Body of pancreas (tissue), 4 donors: Measurements from ENCODE around the gene POLD1. TPM values are rescaled to one million over a fixed set of nuclear protein-coding genes. Genes with fewer than 3 reads are reported as not detected.
"Not testable (repeated sequence)": the region's sequence is repeated elsewhere in the genome, so short reads cannot be mapped to it uniquely, and the experiment has no call there.

ENCODE experiments used
- ATAC-seq: fragments of 150-250 bp; one replicate; pipeline ENCODE4 v1.9.1; 2016
- DNase-seq, 4 donors: peaks; one replicate each; pipeline ENCODE4 v3.0.0-alpha.2; 2019
- H3K27ac ChIP-seq, 4 donors: fragments of 200-600 bp; sonication (generic); 1 replicate in 3 of 4; 2 replicates in 1 of 4; pipeline versions ENCODE4 v1.5.1 to v1.6.1; 2016 to 2019; ENCODE audit warnings: mild to moderate bottlenecking in 1 of 4, mixed read lengths in 1 of 4, moderate library complexity in 1 of 4
- H3K27me3 ChIP-seq, 2 donors: fragments of 200-600 bp; sonication (generic); one replicate each; pipeline ENCODE4 v1.6.0; 2016; ENCODE audit warnings: mild to moderate bottlenecking in 1 of 2
- H3K36me3 ChIP-seq, 2 donors: fragments of 200-600 bp; sonication (generic); replicated peaks in 1 of 2; 2 replicates each; pipeline ENCODE4 v1.5.1; 2016; ENCODE audit warnings: low read depth in 2 of 2; ENCODE audit not compliant: insufficient read depth in 1 of 2
- H3K4me1 ChIP-seq: fragments of 200-600 bp; sonication (generic); one replicate; pipeline ENCODE4 v1.6.0; 2016
- H3K4me3 ChIP-seq, 2 donors: fragments of 200-600 bp; sonication (generic); 1 replicate in 1 of 2; 2 replicates in 1 of 2; pipeline ENCODE4 v1.5.1; 2016 to 2019
- H3K9me3 ChIP-seq, 3 donors: fragments of 200-600 bp; sonication (generic); 1 replicate in 2 of 3; 2 replicates in 1 of 3; pipeline ENCODE4 v1.5.1; 2016
- POLR2A ChIP-seq, 3 donors: fragments of 450-650 bp; IDR thresholded peaks; one replicate each; pipeline ENCODE4 v1.6.1; 2016; ENCODE audit warnings: antibody characterized with exemption in 3 of 3, mild to moderate bottlenecking in 2 of 3
- WGBS, 2 donors: methylation state at CpG; one replicate each; pipeline ENCODE4 v1.1.5; 2017; 5-methylcytosine and 5-hydroxymethylcytosine counted together
- intact Hi-C: fragments of 100-400 bp; cut with DNase I; formaldehyde crosslinking; loops from one replicate; pipeline ENCODE4 v1.15.1; 2023
- total RNA-seq, 2 donors: library from RNA; depleted of rRNA; stranded (reverse); fragments of >200 nt; gene quantifications; one replicate each; pipeline ENCODE4 v1.1.0, GENCODE V29; 2016
- TF ChIP-seq, protein P1 (sequence below), 7 experiments: fragments of 450-650 bp in 4 of 7; fragments of 200-600 bp in 3 of 7; sonication (generic) in 3 of 7; IDR thresholded peaks; one replicate each; pipeline ENCODE4 v1.5.1; 2016 to 2019; ENCODE audit warnings: antibody characterized with exemption in 7 of 7

The POLD1 gene
- total RNA-seq, 2 donors from 2014 or later: 13.2 to 13.8 TPM

DNA sequence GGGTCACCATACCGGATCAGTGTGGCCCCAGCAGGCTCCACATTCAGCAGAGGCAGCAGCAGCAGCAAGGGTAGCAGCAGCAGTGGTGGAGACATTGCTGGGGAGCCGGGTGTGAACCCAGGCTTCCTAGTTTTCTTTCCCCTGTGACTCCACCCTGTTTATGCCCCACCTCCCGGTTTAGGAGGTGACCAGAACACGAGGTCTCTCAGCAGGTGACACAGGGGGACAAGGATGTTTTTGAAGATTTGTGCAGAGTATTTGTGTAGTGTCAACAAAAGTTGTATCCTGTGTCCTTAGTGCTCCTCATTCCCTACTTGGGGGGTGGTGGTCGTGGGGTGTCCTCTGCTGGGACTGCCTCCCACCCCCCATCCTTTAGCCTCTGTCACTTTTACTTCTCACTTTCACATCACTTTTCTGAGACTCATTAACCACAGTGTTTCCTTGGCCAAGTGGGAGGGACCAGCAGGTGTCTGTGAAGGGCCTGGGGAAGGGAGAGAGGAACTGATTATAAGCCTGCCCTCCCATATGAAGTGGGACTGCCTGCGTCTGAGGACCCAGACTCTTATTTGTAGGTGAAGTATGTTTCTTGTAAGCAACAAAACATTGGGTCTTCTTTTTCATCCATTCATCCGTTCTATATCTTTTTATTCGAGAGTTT is 39.4 kb upstream of the POLD1 start:
- no peak for DNase-seq
- H3K36me3 ChIP-seq: no peaks in the 10 kb centered on the region
- no peak for TF ChIP-seq POLR2A (IDR thresholded peaks at IDR 0.05)
- TF ChIP-seq, protein P1, sequence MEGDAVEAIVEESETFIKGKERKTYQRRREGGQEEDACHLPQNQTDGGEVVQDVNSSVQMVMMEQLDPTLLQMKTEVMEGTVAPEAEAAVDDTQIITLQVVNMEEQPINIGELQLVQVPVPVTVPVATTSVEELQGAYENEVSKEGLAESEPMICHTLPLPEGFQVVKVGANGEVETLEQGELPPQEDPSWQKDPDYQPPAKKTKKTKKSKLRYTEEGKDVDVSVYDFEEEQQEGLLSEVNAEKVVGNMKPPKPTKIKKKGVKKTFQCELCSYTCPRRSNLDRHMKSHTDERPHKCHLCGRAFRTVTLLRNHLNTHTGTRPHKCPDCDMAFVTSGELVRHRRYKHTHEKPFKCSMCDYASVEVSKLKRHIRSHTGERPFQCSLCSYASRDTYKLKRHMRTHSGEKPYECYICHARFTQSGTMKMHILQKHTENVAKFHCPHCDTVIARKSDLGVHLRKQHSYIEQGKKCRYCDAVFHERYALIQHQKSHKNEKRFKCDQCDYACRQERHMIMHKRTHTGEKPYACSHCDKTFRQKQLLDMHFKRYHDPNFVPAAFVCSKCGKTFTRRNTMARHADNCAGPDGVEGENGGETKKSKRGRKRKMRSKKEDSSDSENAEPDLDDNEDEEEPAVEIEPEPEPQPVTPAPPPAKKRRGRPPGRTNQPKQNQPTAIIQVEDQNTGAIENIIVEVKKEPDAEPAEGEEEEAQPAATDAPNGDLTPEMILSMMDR (IDR thresholded peaks at IDR 0.05): no peak
- peaks cover 9% of the 10 kb centered on the region for H3K4me1 ChIP-seq
- no peaks in the 10 kb centered on the region for H3K27me3 ChIP-seq
- H3K27ac ChIP-seq: no peak overlapping the region
- H3K9me3 ChIP-seq: peaks cover 0 to 5% (median 0%) of the 10 kb centered on the region in 3 donors
- ATAC-seq: no peak
- intact Hi-C loops: no loop called here
- no peak overlapping the region for H3K4me3 ChIP-seq
- 71 to 85% methylated on average over 8 of the region's 8 CpGs for WGBS, 2 donors

DNA sequence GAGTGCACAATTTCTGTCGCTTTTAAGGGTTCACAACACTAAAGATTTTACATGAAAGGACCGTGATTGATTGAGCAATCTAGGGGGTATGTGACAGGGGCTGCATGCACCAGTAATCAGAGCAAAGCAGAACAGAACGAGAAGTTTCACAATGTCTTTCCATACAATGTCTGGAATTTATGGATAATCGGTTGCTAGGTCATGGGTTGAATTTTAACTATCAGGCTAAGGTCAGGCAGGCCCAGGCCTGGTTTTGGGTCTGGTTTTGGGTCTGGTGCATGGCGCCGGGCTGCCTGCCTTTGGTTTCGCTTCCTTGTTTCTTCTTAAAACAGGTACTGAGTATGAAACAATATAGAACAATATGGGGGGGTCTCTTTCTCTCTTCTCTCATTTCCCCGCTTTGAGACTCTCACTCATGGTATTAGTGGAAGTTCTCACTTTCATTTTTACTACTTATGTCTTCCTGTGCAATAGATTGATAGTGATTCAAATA is 37.0 kb upstream of the POLD1 start:
- H3K9me3 ChIP-seq, H3K27me3 ChIP-seq, ATAC-seq, H3K4me3 ChIP-seq, intact Hi-C loops, H3K36me3 ChIP-seq, DNase-seq, H3K4me1 ChIP-seq: not testable (repeated sequence)
- H3K27ac ChIP-seq: peak overlapping the region in 2 of 4 donors; percentile 12 to 24
- WGBS, 2 donors: 58 to 73% methylated on average over 8 of the region's 8 CpGs

DNA sequence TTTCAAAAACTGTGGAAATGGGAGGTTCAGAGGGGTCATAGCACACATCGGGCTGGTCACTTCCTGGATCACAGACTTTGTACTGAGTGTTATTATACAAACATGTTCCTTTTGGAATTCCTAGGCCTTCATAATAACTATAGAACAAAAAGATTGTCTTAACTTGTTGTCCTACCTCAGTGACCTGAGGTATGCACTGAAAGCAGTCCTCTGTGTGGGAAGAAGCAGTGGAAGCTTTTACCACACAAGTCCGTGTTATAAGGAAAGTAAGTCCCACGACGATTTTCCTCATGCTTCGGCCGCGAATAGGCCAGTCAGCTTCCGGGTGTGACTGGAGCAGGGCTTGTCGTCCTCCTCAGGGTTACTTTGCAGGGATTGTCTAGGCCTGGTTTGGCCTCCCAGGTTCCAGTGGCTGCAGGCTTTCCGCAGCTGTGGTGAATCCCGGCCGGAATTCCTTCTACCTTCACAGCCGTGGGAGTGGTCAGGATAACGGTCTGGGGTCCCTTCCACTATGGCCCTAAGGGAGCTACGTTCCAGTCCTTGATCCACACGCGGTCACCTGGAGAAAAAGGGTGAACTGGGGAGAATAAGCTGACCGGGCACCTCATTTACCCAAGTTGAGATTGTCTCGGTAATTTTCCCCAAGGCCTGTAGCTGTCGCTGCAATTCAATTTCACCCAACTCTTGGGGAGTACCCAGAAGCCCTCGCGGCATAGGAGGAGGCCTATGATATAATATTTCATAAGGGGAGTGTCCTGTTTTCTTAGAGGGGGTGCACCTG is 34.7 kb upstream of the POLD1 start:
- no peak overlapping the region for H3K4me3 ChIP-seq
- DNase-seq (no peak), ATAC-seq (no peak)
- no peaks in the 10 kb centered on the region for H3K36me3 ChIP-seq
- H3K27me3 ChIP-seq: no peaks in the 10 kb centered on the region
- peaks cover 9% of the 10 kb centered on the region for H3K4me1 ChIP-seq
- H3K9me3 ChIP-seq: peaks cover 0 to 5% (median 0%) of the 10 kb centered on the region in 3 donors
- WGBS, 2 donors: 72 to 84% methylated on average over 17 to 22 of the region's 22 CpGs
- peak overlapping the region in 1 of 4 donors; percentile 15 for H3K27ac ChIP-seq
- intact Hi-C loops: no loop called here
- no peak for TF ChIP-seq POLR2A (IDR thresholded peaks at IDR 0.05)
- TF ChIP-seq, protein P1 (IDR thresholded peaks at IDR 0.05): no peak

DNA sequence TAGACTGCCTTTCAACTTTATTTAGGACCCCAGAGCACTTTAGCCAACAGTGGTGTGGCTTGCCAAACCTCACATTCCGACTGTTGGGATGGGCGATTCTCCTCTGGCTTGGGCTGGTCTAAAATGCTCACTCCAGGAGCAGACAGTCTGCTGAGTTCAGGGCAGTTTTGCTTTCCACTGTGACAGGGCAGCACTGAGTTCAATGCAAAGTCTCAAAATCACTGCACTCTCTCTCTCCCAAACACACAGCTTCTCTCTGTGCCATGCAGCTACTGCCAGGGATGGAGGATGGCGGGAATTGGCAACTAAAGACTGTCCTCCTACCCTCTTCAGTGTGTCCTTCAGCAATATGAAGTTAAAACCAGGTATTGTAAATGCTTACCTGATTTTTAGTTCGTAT is 31.9 kb upstream of the POLD1 start:
- H3K4me1 ChIP-seq: peaks cover 2% of the 10 kb centered on the region
- WGBS, 2 donors: 59 to 70% methylated on average over 2 to 4 of the region's 4 CpGs

DNA sequence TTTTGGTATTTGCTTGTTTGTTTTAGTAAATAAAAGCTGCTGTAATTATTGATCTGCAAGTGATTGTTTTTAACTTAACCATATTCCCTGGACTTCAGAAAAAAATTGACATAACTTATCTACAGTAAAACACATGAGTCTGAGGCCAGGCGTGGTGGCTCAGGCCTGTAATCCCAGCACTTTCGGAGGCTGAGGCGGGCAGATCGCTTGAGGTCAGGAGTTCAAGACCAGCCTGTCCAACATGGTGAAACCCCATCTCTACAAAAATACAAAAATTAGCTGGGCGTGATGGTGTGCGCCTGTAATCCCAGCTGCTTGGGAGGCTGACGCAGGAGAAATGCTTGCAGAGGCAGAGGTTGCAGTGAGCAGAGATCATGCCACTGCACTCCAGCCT is 30.7 kb upstream of the POLD1 start:
- H3K27me3 ChIP-seq, H3K27ac ChIP-seq, H3K4me3 ChIP-seq, intact Hi-C loops, DNase-seq, ATAC-seq, H3K9me3 ChIP-seq, H3K36me3 ChIP-seq: not testable (repeated sequence)
- 92 to 94% methylated on average over 7 of the region's 7 CpGs for WGBS, 2 donors
- peaks cover 12% of the 10 kb centered on the region for H3K4me1 ChIP-seq

More for the DNA sequence above, 31.9 kb upstream of the POLD1 start:
- no peak for DNase-seq
- H3K27me3 ChIP-seq: no peaks in the 10 kb centered on the region
- no peak overlapping the region for H3K4me3 ChIP-seq
- TF ChIP-seq, protein P1 (IDR thresholded peaks at IDR 0.05): no peak
- TF ChIP-seq POLR2A (IDR thresholded peaks at IDR 0.05): no peak
- ATAC-seq: no peak
- H3K27ac ChIP-seq: no peak overlapping the region
- no peaks in the 10 kb centered on the region for H3K36me3 ChIP-seq
- intact Hi-C loops: no loop called here
- no peaks in the 10 kb centered on the region for H3K9me3 ChIP-seq
